HG03378 (cell line): ENCODE data around the gene KMT2C.
"Not testable (repeated sequence)": the region's sequence is repeated elsewhere in the genome, so short reads cannot be mapped to it uniquely, and the experiment has no call there.

ENCODE experiments used
- ATAC-seq: cut with Tn5 transposase; IDR thresholded peaks from one replicate; pipeline ENCODE4 v1.9.1; 2021; ENCODE audit warnings: mild to moderate bottlenecking, moderate library complexity; ENCODE audit not compliant: unreplicated experiment

Gene KMT2C

GRCh38 chr7:152363798-152364197 is 72.0 kb downstream of the KMT2C start:
- no peak for ATAC-seq

GRCh38 chr7:152362128-152362926 is 73.5 kb downstream of the KMT2C start:
- no peak for ATAC-seq

- no peak for ATAC-seq
Observed at GRCh38 chr7:152355474-152356057, 80.2 kb downstream of the KMT2C start.

- no peak for ATAC-seq
Observed at GRCh38 chr7:152354061-152354460, 81.7 kb downstream of the KMT2C start.

- ATAC-seq = not testable (repeated sequence)
Observed at GRCh38 chr7:152353281-152353680, 82.5 kb downstream of the KMT2C start.

- not testable (repeated sequence) for ATAC-seq
Observed at GRCh38 chr7:152351747-152352146, 84.1 kb downstream of the KMT2C start.

- ATAC-seq = no peak
Observed at GRCh38 chr7:152351168-152351567, 84.6 kb downstream of the KMT2C start.

- ATAC-seq = no peak
Observed at GRCh38 chr7:152347888-152348287, 87.9 kb downstream of the KMT2C start.

- no peak for ATAC-seq
Observed at GRCh38 chr7:152344253-152344652, 91.5 kb downstream of the KMT2C start.

- ATAC-seq = no peak
Observed at GRCh38 chr7:152342796-152343195, 93.0 kb downstream of the KMT2C start.

- no peak for ATAC-seq
Observed at GRCh38 chr7:152341914-152342236, 93.9 kb downstream of the KMT2C start.

GRCh38 chr7:152341039-152341913 is 94.5 kb downstream of the KMT2C start:
- no peak for ATAC-seq

- no peak for ATAC-seq
Observed at GRCh38 chr7:152340161-152340560, 95.6 kb downstream of the KMT2C start.

GRCh38 chr7:152338561-152338960 is 97.2 kb downstream of the KMT2C start:
- no peak for ATAC-seq

- ATAC-seq = peak; percentile 62
Observed at GRCh38 chr7:152336754-152337368, 98.9 kb downstream of the KMT2C start.

- ATAC-seq = no peak
Observed at GRCh38 chr7:152335900-152336571, 99.8 kb downstream of the KMT2C start.

- no peak for ATAC-seq
Observed at GRCh38 chr7:152333134-152333533, 102.7 kb downstream of the KMT2C start.

- ATAC-seq = no peak
Observed at GRCh38 chr7:152330827-152331226, 105.0 kb downstream of the KMT2C start.

- ATAC-seq = no peak
Observed at GRCh38 chr7:152329469-152329868, 106.3 kb downstream of the KMT2C start.

GRCh38 chr7:152328234-152328633 is 107.6 kb downstream of the KMT2C start:
- ATAC-seq = no peak

GRCh38 chr7:152315845-152316244 is 120.0 kb downstream of the KMT2C start:
- no peak for ATAC-seq
